Breast epithelium (tissue), 3 donors: ENCODE results near the gene SLC9A5.

Source experiments
- POLR2AphosphoS5 ChIP-seq, 3 donors: sonication (generic); formaldehyde crosslinking; IDR thresholded peaks; one replicate each; pipeline ENCODE4 v1.6.1; 2017; ENCODE audit warnings: antibody characterized with exemption in 3 of 3
- TF ChIP-seq, protein P1 (sequence below), 3 donors: fragments of 450-650 bp; IDR thresholded peaks; one replicate each; pipeline ENCODE4 v1.5.1; 2016 to 2017; ENCODE audit warnings: antibody characterized with exemption in 3 of 3, mild to moderate bottlenecking in 3 of 3, moderate library complexity in 3 of 3

DNA sequence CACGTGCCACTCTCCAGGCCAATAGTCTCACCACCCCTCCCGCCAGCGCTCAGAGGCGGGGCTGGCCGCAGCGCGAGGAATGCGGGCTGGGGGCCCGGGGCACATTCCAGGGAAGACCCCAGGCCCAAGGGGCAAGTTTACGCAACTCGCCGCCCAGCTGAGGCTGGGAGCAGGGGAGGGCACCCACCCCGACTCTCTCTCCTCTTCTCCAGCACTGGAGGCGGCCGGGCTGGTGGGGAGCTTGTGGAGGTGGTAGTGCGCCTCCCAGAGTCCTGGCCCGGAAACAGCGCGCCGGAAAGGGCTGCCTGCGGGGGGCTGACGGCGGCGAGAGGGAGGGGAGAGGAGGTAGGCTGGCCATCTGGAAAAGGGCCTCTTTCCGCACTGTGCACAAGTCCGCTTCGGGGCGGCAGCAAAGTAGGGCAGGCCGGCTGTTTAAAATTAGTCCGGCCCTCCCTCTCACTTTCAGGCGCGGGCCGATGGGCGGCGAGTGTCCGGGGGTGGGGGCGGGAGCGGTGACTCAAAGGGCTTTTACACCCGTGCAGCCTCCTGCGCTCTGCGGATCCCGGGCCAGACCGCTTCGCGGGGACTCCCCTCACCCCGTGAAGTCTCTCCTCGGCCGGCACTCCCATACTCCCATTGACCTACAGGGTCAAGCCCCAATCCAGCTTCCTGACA lies 2.6 kb upstream of the SLC9A5 start:
- TF ChIP-seq, protein P1, sequence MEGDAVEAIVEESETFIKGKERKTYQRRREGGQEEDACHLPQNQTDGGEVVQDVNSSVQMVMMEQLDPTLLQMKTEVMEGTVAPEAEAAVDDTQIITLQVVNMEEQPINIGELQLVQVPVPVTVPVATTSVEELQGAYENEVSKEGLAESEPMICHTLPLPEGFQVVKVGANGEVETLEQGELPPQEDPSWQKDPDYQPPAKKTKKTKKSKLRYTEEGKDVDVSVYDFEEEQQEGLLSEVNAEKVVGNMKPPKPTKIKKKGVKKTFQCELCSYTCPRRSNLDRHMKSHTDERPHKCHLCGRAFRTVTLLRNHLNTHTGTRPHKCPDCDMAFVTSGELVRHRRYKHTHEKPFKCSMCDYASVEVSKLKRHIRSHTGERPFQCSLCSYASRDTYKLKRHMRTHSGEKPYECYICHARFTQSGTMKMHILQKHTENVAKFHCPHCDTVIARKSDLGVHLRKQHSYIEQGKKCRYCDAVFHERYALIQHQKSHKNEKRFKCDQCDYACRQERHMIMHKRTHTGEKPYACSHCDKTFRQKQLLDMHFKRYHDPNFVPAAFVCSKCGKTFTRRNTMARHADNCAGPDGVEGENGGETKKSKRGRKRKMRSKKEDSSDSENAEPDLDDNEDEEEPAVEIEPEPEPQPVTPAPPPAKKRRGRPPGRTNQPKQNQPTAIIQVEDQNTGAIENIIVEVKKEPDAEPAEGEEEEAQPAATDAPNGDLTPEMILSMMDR (IDR thresholded peaks at IDR 0.05) = peak in 1 of 3 donors; percentile 26
- peak; percentile 42 to 66 (median 54) for TF ChIP-seq POLR2AphosphoS5 (IDR thresholded peaks at IDR 0.05)
